ENCODE data around the gene BSG.

Gene BSG

DNA sequence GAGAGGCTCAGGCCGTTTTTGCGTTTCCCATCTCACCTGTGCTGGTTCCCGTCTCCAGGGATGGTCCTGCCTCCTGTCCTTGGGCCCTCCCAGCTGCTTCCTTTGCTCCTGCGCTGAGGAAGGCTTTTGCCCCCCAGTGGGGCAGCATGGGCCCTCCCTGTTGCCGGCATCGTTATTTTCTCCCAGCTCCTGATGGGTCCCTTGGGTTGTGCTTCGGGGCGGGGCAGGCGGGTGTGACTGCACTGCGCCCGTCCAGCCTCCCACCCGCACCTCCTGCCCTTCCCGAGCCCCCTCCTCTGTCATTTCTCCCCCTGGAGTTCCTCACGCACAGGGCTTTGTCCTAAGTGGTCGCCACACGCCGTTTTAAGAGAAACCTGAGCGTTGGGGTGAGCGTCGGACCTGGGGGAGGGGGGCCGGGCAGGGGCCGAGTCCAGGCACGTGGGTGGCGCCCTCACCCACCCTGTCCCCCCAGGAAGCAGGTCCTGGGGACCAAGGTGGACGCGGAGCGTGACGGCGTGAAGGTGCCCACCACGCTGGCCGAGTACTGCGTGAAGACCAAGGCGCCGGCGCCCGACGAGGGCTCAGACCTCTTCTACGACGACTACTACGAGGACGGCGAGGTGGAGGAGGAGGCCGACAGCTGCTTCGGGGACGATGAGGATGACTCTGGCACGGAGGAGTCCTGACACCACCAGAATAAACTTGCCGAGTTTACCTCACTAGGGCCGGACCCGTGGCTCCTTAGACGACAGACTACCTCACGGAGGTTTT is 31.3 kb upstream of the BSG start:
- DNase-seq (ENCODE audit: low spot score): no peak

- DNase-seq (ENCODE audit: low spot score): no peak
Observed at GRCh38 chr19:541699-542098, 30.7 kb upstream of the BSG start.

DNA sequence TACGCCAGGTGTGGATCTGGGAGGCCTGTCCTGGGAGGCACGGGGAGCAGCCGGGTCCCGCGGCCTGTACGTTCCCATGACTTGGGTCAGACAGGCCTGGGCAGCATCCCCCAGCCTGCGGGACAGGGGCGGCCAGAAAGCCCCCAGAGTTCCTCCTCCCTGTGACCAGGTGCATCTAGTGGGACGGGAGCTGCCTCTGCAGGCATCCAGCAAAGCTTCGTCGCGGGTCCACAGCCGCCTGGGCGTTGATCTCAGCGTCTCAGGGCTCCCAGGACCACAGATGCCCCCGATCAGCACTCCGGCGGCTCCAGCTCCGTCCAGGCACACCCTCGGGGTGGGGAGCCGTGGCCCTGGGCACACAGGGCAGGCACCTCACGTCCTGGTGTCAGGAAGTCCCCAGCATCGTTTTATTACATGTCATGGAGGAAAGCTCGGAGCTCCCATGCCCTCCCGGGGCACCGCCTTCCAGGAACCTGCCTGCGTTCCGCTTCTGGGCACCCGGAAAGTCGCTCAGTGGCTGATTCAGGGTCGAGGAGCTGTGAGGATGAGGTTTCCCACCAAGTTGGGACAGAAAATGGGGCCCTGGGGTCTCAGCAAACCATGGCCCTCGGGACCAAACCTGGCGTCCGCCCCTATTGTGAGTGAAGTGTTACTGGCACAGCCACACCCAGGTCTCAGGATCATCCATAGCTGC is 30.1 kb upstream of the BSG start:
- DNase-seq (ENCODE audit: low spot score): no peak

DNA sequence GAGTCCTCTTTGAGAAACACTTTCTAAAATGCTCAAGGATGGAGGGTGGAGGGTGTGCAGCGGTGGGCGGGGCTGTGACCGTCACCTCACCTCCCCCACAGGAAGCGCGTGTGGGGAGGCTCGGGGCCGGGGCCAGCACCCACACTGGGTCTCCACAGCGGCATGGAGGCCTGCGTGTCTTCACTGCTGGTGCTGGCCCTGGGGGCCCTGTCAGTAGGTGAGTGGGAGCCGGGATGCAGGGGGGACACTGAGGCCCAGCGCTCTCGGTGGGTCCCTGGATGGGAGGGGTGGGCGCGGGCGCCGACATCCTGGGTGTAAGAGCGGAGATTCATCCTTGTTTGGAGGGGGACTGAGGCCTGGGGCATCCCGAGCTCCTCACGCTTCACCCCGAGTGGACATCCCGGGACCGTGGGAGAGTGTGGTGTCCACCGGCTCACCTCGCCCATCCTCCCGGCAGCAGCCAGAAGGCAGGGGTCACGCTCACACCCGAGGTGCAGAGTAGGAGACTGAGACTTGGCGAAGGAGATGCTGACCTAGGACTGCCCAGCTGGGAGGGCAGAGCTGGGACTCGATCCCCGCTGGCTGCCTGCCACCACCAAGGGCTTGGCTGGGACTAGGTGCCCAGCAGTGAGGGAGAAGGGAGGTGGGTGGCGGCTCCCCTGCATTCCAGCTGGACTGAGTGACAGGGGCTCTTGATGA is 28.3 kb upstream of the BSG start, which contains the start of gene GZMM:
Gene GZMM, plus strand, starts transcription at position 144 of the 699 bp plus-strand sequence. Its CDS starts 19 bp downstream, at position 163.
- DNase-seq (ENCODE audit: low spot score): peak; percentile 38

- no peak for DNase-seq (ENCODE audit: low spot score)
Observed at GRCh38 chr19:547117-547516, 25.3 kb upstream of the BSG start.

- no peak for DNase-seq (ENCODE audit: low spot score)
Observed at GRCh38 chr19:547836-548720, 24.3 kb upstream of the BSG start.

- DNase-seq (ENCODE audit: low spot score): no peak
Observed at GRCh38 chr19:548886-549830, 23.2 kb upstream of the BSG start.

DNA sequence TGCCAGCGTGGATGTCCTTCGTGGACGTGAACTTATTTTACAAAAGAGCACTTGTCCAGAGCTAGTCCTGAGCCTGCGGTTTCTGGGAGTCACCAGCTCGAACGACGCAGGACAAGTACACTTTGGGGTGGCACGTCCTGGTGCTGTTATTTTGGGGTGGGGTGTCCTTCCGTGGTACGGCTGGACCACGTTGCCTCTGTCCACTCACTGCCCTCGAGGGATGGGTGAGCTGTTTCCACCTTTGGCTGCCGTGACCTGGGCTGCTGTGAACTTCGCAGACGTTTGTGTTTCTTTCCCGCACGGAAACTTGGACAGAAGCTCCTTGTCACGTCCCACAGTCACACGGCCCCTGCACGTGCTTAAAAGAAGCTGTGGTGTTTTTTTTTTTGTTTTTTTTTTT is 17.6 kb upstream of the BSG start:
- DNase-seq (ENCODE audit: low spot score): no peak

GRCh38 chr19:555474-555808 is 17.0 kb upstream of the BSG start:
- no peak for DNase-seq (ENCODE audit: low spot score)

DNA sequence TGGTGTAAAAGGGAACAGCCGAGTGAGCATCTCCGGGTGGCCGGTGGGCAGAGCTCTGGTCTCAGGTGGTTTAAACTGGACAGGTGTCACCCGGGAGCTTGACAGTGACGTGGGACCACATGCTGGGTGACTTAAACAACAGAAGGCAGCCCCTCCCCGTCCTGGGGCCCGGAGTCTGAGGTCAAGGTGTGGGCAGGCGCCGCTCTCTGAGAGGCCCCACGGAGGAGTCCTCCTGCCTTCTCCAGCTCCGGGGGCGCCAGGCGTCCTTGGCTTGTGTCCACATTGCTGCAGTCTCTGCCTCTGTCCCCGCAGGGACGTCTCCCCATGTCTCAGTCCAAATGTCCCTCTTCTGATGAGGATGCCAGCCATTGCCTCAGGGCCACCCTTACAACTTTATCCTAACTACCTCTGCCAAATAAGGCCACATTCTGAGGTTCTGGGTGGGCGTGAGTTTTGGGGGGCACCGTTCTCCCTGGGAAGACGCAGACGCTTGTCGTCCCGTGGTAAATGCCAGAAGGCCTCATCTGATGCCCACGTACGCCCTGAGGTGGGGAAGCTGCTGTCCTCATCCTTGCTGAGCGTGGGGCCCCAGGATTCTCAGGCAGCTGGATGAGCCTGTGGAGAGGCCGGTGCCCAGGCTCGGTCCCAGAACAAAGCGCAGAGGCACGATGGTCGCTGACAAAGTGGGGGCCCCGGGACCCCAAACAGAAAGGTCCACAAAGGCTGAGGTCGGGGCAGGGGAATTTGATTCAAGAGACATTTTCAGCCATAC is 15.6 kb upstream of the BSG start:
- DNase-seq (ENCODE audit: low spot score): no peak

DNA sequence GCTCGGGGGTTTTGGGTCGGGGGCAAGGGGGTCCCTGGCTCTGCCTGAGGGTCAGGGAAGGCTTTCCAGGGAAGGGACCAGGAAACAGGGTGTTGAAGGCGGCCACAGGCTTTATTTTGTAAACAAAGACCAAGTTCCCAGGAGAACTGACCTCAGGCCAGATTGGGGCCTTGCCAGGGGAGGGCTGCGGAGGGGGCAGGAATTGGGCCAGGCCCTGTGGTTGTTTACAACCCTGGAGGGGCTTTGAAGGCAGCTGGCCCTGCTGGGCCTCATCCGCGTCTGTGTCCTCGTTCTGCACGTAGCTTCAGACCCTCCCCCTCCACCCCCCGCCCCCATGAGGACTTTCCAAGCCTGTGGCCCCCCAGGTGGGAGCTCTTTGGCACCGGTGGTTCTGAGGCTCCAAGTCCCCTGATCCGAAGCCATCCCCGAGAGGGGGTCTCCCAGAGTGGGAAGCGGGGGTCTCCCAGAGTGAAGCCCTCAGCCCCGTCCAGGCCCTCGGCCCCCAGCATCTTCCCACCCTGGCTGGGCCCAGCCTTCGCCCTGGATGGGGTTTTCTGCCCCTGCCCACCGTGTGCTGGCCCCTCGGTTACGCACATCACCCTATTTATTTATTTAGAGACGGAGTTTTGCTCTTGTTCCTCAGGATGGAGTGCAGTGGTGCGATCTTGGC is 13.5 kb upstream of the BSG start:
- no peak for DNase-seq (ENCODE audit: low spot score)

DNA sequence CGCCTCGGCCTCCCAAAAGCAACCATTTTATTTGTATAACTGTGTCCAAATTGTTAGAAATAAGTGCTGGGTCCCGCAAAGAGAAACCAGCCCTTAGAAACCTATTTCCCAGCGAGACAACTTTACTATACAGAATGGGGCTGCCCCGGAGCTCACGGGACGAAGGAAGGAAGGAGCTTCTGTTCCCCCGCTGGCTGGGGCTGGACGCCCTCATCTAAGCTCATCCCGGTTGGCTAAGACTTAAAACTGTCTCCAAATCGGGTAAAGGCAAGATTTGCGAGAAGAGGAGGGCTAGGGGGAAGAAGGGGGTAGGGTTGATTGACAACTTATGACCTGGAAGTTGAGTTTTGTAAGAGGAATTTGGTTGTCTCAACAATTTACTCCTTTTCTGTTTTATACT is 12.3 kb upstream of the BSG start:
- DNase-seq (ENCODE audit: low spot score): no peak

- no peak for DNase-seq (ENCODE audit: low spot score)
Observed at GRCh38 chr19:566403-566802, 6.0 kb upstream of the BSG start.

- DNase-seq (ENCODE audit: low spot score): no peak
Observed at GRCh38 chr19:566844-567243, 5.6 kb upstream of the BSG start.

- no peak for DNase-seq (ENCODE audit: low spot score)
Observed at GRCh38 chr19:567296-567900, 5.0 kb upstream of the BSG start.

- no peak for DNase-seq (ENCODE audit: low spot score)
Observed at GRCh38 chr19:570251-570686, 2.1 kb upstream of the BSG start.

GRCh38 chr19:570937-571565 is 1.3 kb upstream of the BSG start:
- peak; percentile 91 for DNase-seq (ENCODE audit: low spot score)

- peak; percentile 80 for DNase-seq (ENCODE audit: low spot score)
Observed at GRCh38 chr19:571566-571974, 826 bp upstream of the BSG start.

Measured in NAMALWA (cell line).